SK-N-MC (cell line): ENCODE results near the gene RNF31.
"Not testable (repeated sequence)": the region's sequence is repeated elsewhere in the genome, so short reads cannot be mapped to it uniquely, and the experiment has no call there.

Experiments used
- EZH2 ChIP-seq: fragments of 200-600 bp; sonication (generic); IDR thresholded peaks from one replicate; pipeline ENCODE4 v1.6.1; 2017; ENCODE audit warnings: antibody characterized with exemption
- FOXP2 ChIP-seq: optimal IDR thresholded peaks from 2 replicates; pipeline ENCODE3; 2011; ENCODE audit warnings: mild to moderate bottlenecking, moderate library complexity; ENCODE audit not compliant: insufficient read depth; ENCODE audit errors: extremely low read length, control extremely low read depth
- POLR2AphosphoS5 ChIP-seq: IDR thresholded peaks from 2 replicates; pipeline ENCODE4 v1.6.1; 2012; ENCODE audit warnings: mild to moderate bottlenecking, low read depth, low read length, borderline replicate concordance

- not testable (repeated sequence) for TF ChIP-seq EZH2, POLR2AphosphoS5, FOXP2
These were observed 56.1 kb downstream of the RNF31 start for GRCh38 chr14:24203249-24203886.
